Activated naive CD8-positive, alpha-beta T cell treated with anti-CD3 and anti-CD28 coated beads, Interleukin-2, amount 50 U/mL, for 24 hours (primary cell): ENCODE results near the gene IRAK3.
"Not testable (repeated sequence)": the region's sequence is repeated elsewhere in the genome, so short reads cannot be mapped to it uniquely, and the experiment has no call there.

ENCODE experiments used
- ATAC-seq: fragments of 150-1000 bp; cut with Tn5 transposase; one replicate; pipeline ENCODE4 v1.10.0; 2021
- DNase-seq: peaks from one replicate; pipeline ENCODE4 v3.0.0; 2021
- H3K27ac Mint-ChIP-seq: one replicate; pipeline ENCODE4 v1.8.0; 2021; ENCODE audit warnings: mild to moderate bottlenecking, mixed read lengths
- H3K27me3 Mint-ChIP-seq: one replicate; pipeline ENCODE4 v1.8.0; 2021; ENCODE audit warnings: mixed read lengths
- H3K36me3 Mint-ChIP-seq: one replicate; pipeline ENCODE4 v1.8.0; 2021; ENCODE audit warnings: low read depth, mixed read lengths
- H3K4me1 Mint-ChIP-seq: one replicate; pipeline ENCODE4 v1.8.0; 2021; ENCODE audit warnings: mixed read lengths
- H3K4me3 Mint-ChIP-seq: one replicate; pipeline ENCODE4 v1.8.0; 2021; ENCODE audit warnings: mild to moderate bottlenecking, moderate library complexity, mixed read lengths
- H3K9me3 Mint-ChIP-seq: one replicate; pipeline ENCODE4 v1.8.0; 2021; ENCODE audit warnings: mixed read lengths

IRAK3 gene

GRCh38 chr12:66162701-66163100 is 26.3 kb upstream of the IRAK3 start:
- Mint-ChIP-seq H3K4me1 (peaks cover 61% of the 10 kb centered on the region), H3K4me3 (no peak overlapping the region), H3K27ac (no peak overlapping the region), H3K9me3 (peaks cover 20% of the 10 kb centered on the region), H3K27me3 (no peaks in the 10 kb centered on the region), H3K36me3 (peaks cover 73% of the 10 kb centered on the region)
- DNase-seq (no peak), ATAC-seq (no peak)

GRCh38 chr12:66163289-66163688 is 25.7 kb upstream of the IRAK3 start:
- H3K4me1 Mint-ChIP-seq: peaks cover 65% of the 10 kb centered on the region

GRCh38 chr12:66164349-66164821 is 24.6 kb upstream of the IRAK3 start:
- Mint-ChIP-seq H3K36me3 (peaks cover 70% of the 10 kb centered on the region), H3K27ac (peak overlapping the region; percentile 58), H3K9me3 (peaks cover 20% of the 10 kb centered on the region), H3K4me3 (no peak overlapping the region), H3K4me1 (peaks cover 69% of the 10 kb centered on the region), H3K27me3 (no peaks in the 10 kb centered on the region)
- ATAC-seq: no peak
- DNase-seq: no peak

More at GRCh38 chr12:66163289-66163688, 25.7 kb upstream of the IRAK3 start:
- DNase-seq (no peak), ATAC-seq (no peak)
- Mint-ChIP-seq H3K4me3 (no peak overlapping the region), H3K27ac (peak overlapping the region; percentile 32), H3K27me3 (no peaks in the 10 kb centered on the region), H3K9me3 (peaks cover 20% of the 10 kb centered on the region), H3K36me3 (peaks cover 74% of the 10 kb centered on the region)

- peaks cover 20% of the 10 kb centered on the region for H3K9me3 Mint-ChIP-seq
- ATAC-seq (no peak), DNase-seq (no peak)
- peaks cover 63% of the 10 kb centered on the region for H3K36me3 Mint-ChIP-seq
- no peaks in the 10 kb centered on the region for H3K27me3 Mint-ChIP-seq
- H3K4me1 Mint-ChIP-seq: peaks cover 69% of the 10 kb centered on the region
- H3K4me3 Mint-ChIP-seq: no peak overlapping the region
- no peak overlapping the region for H3K27ac Mint-ChIP-seq
Observed at GRCh38 chr12:66165141-66165540, 23.9 kb upstream of the IRAK3 start.

GRCh38 chr12:66166561-66166960 is 22.5 kb upstream of the IRAK3 start:
- H3K27me3 Mint-ChIP-seq: no peaks in the 10 kb centered on the region
- ATAC-seq (no peak), DNase-seq (no peak)
- H3K4me1 Mint-ChIP-seq: peaks cover 77% of the 10 kb centered on the region
- H3K4me3 Mint-ChIP-seq: no peak overlapping the region
- peaks cover 55% of the 10 kb centered on the region for H3K36me3 Mint-ChIP-seq
- peaks cover 20% of the 10 kb centered on the region for H3K9me3 Mint-ChIP-seq
- no peak overlapping the region for H3K27ac Mint-ChIP-seq

GRCh38 chr12:66168410-66168809 is 20.6 kb upstream of the IRAK3 start:
- Mint-ChIP-seq H3K4me3 (peak overlapping the region; percentile 96), H3K36me3 (peaks cover 43% of the 10 kb centered on the region)
- no peak for DNase-seq

GRCh38 chr12:66169221-66170170 is 19.5 kb upstream of the IRAK3 start, which contains the start of gene TMBIM4:
TMBIM4 (minus strand) TSS chr12:66169996; CDS start chr12:66169951, 45 bp downstream.
- peak; percentile 90 for ATAC-seq
- DNase-seq: peak; percentile 87
- peaks cover 16% of the 10 kb centered on the region for H3K9me3 Mint-ChIP-seq
- no peaks in the 10 kb centered on the region for H3K27me3 Mint-ChIP-seq
- H3K4me3 Mint-ChIP-seq: peak within 1 kb of the TSS; percentile 96
- peaks cover 35% of the 10 kb centered on the region for H3K36me3 Mint-ChIP-seq
- H3K4me1 Mint-ChIP-seq: peaks cover 54% of the 10 kb centered on the region
- peak within 1 kb of the TSS; percentile 99 for H3K27ac Mint-ChIP-seq

More at GRCh38 chr12:66168410-66168809, 20.6 kb upstream of the IRAK3 start:
- H3K4me1 Mint-ChIP-seq: peaks cover 65% of the 10 kb centered on the region
- H3K9me3 Mint-ChIP-seq: peaks cover 20% of the 10 kb centered on the region
- peak overlapping the region; percentile 99 for H3K27ac Mint-ChIP-seq
- no peak for ATAC-seq
- H3K27me3 Mint-ChIP-seq: no peaks in the 10 kb centered on the region

GRCh38 chr12:66170606-66171005 is 18.4 kb upstream of the IRAK3 start:
- no peaks in the 10 kb centered on the region for H3K27me3 Mint-ChIP-seq
- H3K36me3 Mint-ChIP-seq: peaks cover 24% of the 10 kb centered on the region
- H3K4me3 Mint-ChIP-seq: peak overlapping the region; percentile 96
- H3K27ac Mint-ChIP-seq: peak overlapping the region; percentile 99
- DNase-seq: no peak
- ATAC-seq: no peak
- H3K9me3 Mint-ChIP-seq: peaks cover 5% of the 10 kb centered on the region
- H3K4me1 Mint-ChIP-seq: peaks cover 44% of the 10 kb centered on the region

GRCh38 chr12:66174391-66175325 is 14.4 kb upstream of the IRAK3 start:
- H3K9me3 Mint-ChIP-seq, H3K27ac Mint-ChIP-seq, DNase-seq, ATAC-seq, H3K36me3 Mint-ChIP-seq, H3K4me3 Mint-ChIP-seq: not testable (repeated sequence)
- peaks cover 11% of the 10 kb centered on the region for H3K27me3 Mint-ChIP-seq
- peaks cover 12% of the 10 kb centered on the region for H3K4me1 Mint-ChIP-seq

- Mint-ChIP-seq H3K36me3 (no peaks in the 10 kb centered on the region), H3K27me3 (peaks cover 13% of the 10 kb centered on the region), H3K27ac (no peak overlapping the region), H3K4me3 (no peak overlapping the region), H3K9me3 (no peaks in the 10 kb centered on the region), H3K4me1 (no peaks in the 10 kb centered on the region)
- ATAC-seq (no peak), DNase-seq (no peak)
Observed at GRCh38 chr12:66176105-66176900, 12.7 kb upstream of the IRAK3 start.

- Mint-ChIP-seq H3K4me3 (no peak overlapping the region), H3K4me1 (peaks cover 2% of the 10 kb centered on the region), H3K36me3 (peaks cover 4% of the 10 kb centered on the region), H3K27me3 (peaks cover 45% of the 10 kb centered on the region), H3K27ac (no peak overlapping the region), H3K9me3 (peaks cover 7% of the 10 kb centered on the region)
- no peak for DNase-seq
- ATAC-seq: no peak
Observed at GRCh38 chr12:66182956-66183355, 6.1 kb upstream of the IRAK3 start.

GRCh38 chr12:66184822-66185221 is 4.2 kb upstream of the IRAK3 start:
- DNase-seq, ATAC-seq, H3K4me3 Mint-ChIP-seq, H3K27ac Mint-ChIP-seq, H3K4me1 Mint-ChIP-seq, H3K9me3 Mint-ChIP-seq, H3K36me3 Mint-ChIP-seq: not testable (repeated sequence)
- H3K27me3 Mint-ChIP-seq: peaks cover 53% of the 10 kb centered on the region

- H3K36me3 Mint-ChIP-seq: peaks cover 4% of the 10 kb centered on the region
Observed at GRCh38 chr12:66187036-66187435, 2.0 kb upstream of the IRAK3 start.

More at GRCh38 chr12:66187036-66187435, 2.0 kb upstream of the IRAK3 start:
- H3K27me3 Mint-ChIP-seq: peaks cover 70% of the 10 kb centered on the region
- H3K4me1 Mint-ChIP-seq: peaks cover 13% of the 10 kb centered on the region
- ATAC-seq (no peak), DNase-seq (no peak)
- H3K4me3 Mint-ChIP-seq: no peak overlapping the region
- H3K27ac Mint-ChIP-seq: no peak overlapping the region
- H3K9me3 Mint-ChIP-seq: peaks cover 7% of the 10 kb centered on the region
